Spinal cord (tissue), 10 donors: ENCODE data around the gene LIN7A. TPM values are rescaled to one million over a fixed set of nuclear protein-coding genes. Genes with fewer than 3 reads are reported as not detected.

Experiments
- DNase-seq, 6 donors: peaks; one replicate each; pipeline versions ENCODE4 v3.0.0 to v3.0.0-alpha.2; 2013 to 2015; ENCODE audit warnings: low spot score in 6 of 6, low read depth in 4 of 6
- H3K27ac ChIP-seq: one replicate; pipeline ENCODE4 v1.5.1; 2013; ENCODE audit warnings: low read depth, low read length, control low read depth
- H3K27me3 ChIP-seq: one replicate; pipeline ENCODE4 v1.6.1; 2013; ENCODE audit warnings: low read length; ENCODE audit not compliant: control insufficient read depth, insufficient read depth
- H3K36me3 ChIP-seq: one replicate; pipeline ENCODE4 v1.6.1; 2013; ENCODE audit warnings: low read length; ENCODE audit not compliant: control insufficient read depth, insufficient read depth
- H3K4me1 ChIP-seq: one replicate; pipeline ENCODE4 v1.6.1; 2013; ENCODE audit warnings: low read length; ENCODE audit not compliant: control insufficient read depth, insufficient read depth
- H3K4me3 ChIP-seq: one replicate; pipeline ENCODE4 v1.5.1; 2013; ENCODE audit warnings: low read depth, low read length, control low read depth
- H3K9me3 ChIP-seq: one replicate; pipeline ENCODE4 v1.6.1; 2013; ENCODE audit warnings: low read length; ENCODE audit not compliant: control insufficient read depth, insufficient read depth
- WGBS: methylation state at CpG from one replicate; pipeline ENCODE4 v1.1.5; 2013; ENCODE audit warnings: missing lambda C conversion rate; ENCODE audit not compliant: insufficient coverage; 5-methylcytosine and 5-hydroxymethylcytosine counted together
- polyA plus RNA-seq, 2 donors: library from polyadenylated mRNA; unstranded; fragments of 120-200 nt; gene quantifications; one replicate each; pipeline ENCODE4 v1.2.1, GENCODE V29; 2013; ENCODE audit not compliant: insufficient read length in 2 of 2
- total RNA-seq, 2 donors: library from RNA; depleted of rRNA in 1 of 2; stranded (reverse); fragments of 120-200 nt in 1 of 2; fragments of >200 nt in 1 of 2; gene quantifications; one replicate each; pipeline versions ENCODE4 v1.2.3 to v1.2.4, GENCODE V29; 2013 to 2014
- donor health status: healthy.

The LIN7A gene
- total and polyA plus RNA-seq, 4 donors, result 12.0 to 41.3 (median 15.8) TPM

DNA sequence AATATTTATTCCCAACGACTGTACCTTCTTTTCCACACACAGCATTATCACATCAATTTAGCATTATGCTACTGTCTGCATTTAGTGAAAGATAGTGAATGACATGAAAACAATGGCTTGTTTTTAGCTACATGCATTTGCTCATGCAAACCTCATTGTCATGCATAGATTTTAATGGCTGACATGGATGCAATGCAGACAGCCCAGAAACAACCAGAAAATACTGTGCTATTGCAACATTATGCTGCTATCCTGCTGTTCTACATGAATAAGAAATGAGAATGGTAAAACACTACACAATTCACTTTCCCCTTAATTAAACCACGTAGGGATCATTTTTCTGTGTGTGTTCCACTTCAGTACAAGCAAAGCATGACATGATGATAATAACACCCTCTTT lies 90.8 kb downstream of the LIN7A start:
- no peak overlapping the region for H3K27ac ChIP-seq
- H3K4me1 ChIP-seq, result no peaks in the 10 kb centered on the region

DNA sequence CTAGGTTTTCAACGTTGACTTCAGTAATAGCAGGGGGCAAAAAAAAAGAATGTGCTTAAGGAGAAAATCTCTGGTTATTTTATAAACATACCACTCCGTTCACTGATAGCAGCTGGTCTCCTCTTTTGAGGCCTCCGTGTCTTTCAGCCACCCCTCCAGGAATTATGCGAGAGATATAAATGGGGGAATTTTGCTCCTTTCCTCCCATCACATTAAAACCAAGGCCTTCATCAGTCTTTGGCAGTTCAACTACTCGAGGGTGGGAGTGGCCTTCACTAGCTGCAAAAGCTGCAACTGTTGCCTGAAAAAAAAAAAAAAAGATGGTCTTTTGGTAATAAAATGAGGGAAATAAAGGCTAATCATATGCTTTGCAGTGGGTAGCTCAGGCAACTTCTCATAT lies 92.1 kb downstream of the LIN7A start:
- no peak overlapping the region for H3K4me3 ChIP-seq
- H3K4me1 ChIP-seq, result no peaks in the 10 kb centered on the region
- H3K9me3 ChIP-seq, result no peaks in the 10 kb centered on the region
- no peaks in the 10 kb centered on the region for H3K36me3 ChIP-seq
- peak in 1 of 6 donors; percentile 15 for DNase-seq
- H3K27me3 ChIP-seq, result no peaks in the 10 kb centered on the region
- no CpG with 5 or more reads among the region's 5 CpGs for WGBS
- no peak overlapping the region for H3K27ac ChIP-seq

More for the DNA sequence above, 90.8 kb downstream of the LIN7A start:
- no peaks in the 10 kb centered on the region for H3K27me3 ChIP-seq
- WGBS, result no CpG with 5 or more reads among the region's 2 CpGs
- no peak overlapping the region for H3K4me3 ChIP-seq
- H3K36me3 ChIP-seq, result no peaks in the 10 kb centered on the region
- DNase-seq, result peak in 2 of 6 donors; percentile 33 to 91
- no peaks in the 10 kb centered on the region for H3K9me3 ChIP-seq

DNA sequence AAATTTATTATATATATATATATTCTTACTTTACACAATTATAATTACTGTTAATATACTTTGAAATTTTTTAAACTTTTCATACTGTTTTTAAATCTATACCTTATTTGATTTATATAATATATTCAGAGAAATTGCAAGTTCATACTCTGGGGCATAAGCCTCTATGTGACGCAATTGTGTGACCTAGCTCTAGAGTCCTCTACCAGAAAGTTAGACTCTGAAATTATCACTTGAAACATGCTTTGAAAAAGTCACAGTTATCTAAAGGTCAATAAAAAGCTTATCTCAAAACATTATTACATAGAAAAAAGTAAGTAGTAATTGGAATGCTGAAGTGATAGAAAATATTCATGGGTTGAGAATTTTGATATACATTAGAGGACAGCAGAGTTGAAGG lies 93.8 kb downstream of the LIN7A start:
- H3K4me1 ChIP-seq, result no peaks in the 10 kb centered on the region
- no CpG with 5 or more reads among the region's 1 CpG for WGBS
- DNase-seq, result no peak
- H3K27ac ChIP-seq, result no peak overlapping the region
- no peaks in the 10 kb centered on the region for H3K36me3 ChIP-seq
- H3K9me3 ChIP-seq, result no peaks in the 10 kb centered on the region
- H3K4me3 ChIP-seq, result no peak overlapping the region
- H3K27me3 ChIP-seq, result no peaks in the 10 kb centered on the region

DNA sequence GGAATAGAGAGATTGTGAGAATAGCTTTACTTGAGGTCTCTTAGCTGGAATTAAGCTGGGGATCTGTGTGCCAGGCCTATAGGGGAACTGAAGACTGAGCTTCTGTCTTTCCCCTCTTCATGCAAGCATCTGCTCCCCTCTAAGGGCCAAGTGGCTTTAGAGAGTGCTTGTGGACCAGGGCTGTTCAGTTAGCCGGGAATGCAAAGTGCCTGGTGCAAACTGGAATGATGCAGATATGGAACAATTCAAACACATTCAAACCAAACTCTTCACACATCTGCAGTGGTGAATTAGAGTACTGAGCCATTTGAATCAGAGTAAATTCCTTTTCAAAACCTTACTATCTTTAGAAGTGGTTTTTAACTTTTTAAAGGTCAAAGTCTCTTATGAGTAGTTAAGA lies 99.0 kb downstream of the LIN7A start:
- Histone ChIP-seq H3K4me3 (no peak overlapping the region), H3K36me3 (no peaks in the 10 kb centered on the region), H3K27ac (no peak overlapping the region), H3K9me3 (no peaks in the 10 kb centered on the region), H3K4me1 (no peaks in the 10 kb centered on the region), H3K27me3 (no peaks in the 10 kb centered on the region)
- peak in 1 of 6 donors; percentile 50 for DNase-seq
- WGBS, result no CpG with 5 or more reads among the region's 1 CpG

DNA sequence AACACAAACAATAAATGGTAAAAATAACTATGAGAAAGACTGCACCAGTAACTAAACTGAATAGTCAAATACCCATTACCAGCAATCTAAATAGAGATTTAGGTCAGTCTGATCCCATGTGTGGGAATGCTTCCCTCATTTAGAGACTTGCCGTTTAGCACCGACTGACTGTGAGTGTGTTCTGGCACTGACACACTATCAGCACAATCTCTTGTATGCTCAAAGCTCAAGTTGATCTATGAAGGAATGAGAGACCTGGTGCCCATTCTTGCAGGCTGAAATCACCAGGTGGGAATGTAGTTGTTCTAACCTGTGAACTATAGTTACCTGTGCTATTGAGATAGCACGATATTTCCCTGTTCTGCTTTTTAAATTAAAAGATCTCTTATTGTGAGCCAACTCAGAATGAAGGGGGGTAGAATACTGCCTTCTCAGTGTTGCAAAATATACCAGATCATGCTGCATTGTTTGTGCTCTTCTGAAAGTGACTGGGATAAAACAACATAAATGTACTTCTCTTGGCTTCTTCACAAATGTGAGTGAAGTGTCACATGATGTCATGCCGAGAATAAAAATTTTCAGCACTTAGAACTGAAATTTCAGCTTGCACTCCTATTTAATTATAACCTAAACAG lies 99.6 kb downstream of the LIN7A start:
- H3K4me1 ChIP-seq, result no peaks in the 10 kb centered on the region
- H3K4me3 ChIP-seq, result no peak overlapping the region
- no peaks in the 10 kb centered on the region for H3K27me3 ChIP-seq
- no peaks in the 10 kb centered on the region for H3K9me3 ChIP-seq
- peak in 1 of 6 donors; percentile 23 for DNase-seq
- no CpG with 5 or more reads among the region's 4 CpGs for WGBS
- no peaks in the 10 kb centered on the region for H3K36me3 ChIP-seq
- H3K27ac ChIP-seq, result no peak overlapping the region

DNA sequence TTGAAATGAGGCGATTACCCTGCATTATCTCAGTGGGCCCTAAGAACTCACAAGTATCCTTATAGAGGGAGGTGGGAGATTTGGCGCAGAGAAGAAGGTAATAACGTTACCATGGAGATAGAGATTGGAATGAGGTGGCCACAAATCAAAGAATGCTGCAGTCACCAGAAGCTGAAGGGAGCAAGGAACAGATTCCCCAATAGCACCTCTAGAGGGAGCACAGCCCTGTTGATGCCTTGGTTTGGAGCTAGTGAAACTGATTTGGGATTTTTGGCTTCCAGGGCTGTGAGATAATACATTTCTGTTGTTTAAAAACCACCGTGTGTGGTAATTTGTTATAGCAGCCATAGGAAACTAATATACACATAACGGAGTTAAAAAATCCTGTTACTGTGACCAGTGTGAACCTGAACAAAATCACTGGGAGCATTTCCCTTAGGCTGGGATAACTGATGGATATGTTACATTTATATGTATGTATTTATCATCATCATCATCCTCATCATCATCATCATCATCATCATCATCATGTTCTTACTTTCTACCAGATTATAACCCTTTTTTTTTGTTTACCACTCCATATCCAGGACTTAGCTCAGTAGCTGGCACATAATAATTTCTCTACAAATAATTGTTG lies 100.3 kb downstream of the LIN7A start:
- Histone ChIP-seq H3K27me3 (no peaks in the 10 kb centered on the region), H3K27ac (no peak overlapping the region), H3K9me3 (no peaks in the 10 kb centered on the region), H3K36me3 (no peaks in the 10 kb centered on the region), H3K4me1 (no peaks in the 10 kb centered on the region), H3K4me3 (no peak overlapping the region)
- peak in 3 of 6 donors; percentile 33 to 86 (median 76) for DNase-seq
- WGBS, result no CpG with 5 or more reads among the region's 5 CpGs

DNA sequence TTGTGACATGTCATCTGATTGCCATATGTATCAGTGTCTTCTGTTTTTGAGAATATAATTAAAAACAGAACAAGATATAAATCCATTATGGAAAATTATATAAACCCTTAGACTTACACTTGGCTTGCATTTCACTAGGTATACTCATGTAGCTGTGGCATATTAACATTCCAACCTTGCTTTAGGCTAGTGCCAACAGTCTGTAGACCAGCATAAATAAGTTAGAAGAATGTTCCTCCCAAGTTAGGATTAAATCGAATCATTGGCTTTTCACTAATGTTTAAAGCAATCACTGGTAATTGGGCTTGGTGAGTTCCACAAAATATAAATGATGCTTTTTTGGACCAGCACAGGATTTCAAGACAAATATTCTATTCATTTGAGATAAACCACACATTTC lies 103.0 kb downstream of the LIN7A start:
- DNase-seq, result no peak
- Histone ChIP-seq H3K9me3 (no peaks in the 10 kb centered on the region), H3K4me3 (no peak overlapping the region), H3K4me1 (no peaks in the 10 kb centered on the region), H3K36me3 (no peaks in the 10 kb centered on the region), H3K27me3 (no peaks in the 10 kb centered on the region), H3K27ac (no peak overlapping the region)
- WGBS, result no CpG with 5 or more reads among the region's 1 CpG

DNA sequence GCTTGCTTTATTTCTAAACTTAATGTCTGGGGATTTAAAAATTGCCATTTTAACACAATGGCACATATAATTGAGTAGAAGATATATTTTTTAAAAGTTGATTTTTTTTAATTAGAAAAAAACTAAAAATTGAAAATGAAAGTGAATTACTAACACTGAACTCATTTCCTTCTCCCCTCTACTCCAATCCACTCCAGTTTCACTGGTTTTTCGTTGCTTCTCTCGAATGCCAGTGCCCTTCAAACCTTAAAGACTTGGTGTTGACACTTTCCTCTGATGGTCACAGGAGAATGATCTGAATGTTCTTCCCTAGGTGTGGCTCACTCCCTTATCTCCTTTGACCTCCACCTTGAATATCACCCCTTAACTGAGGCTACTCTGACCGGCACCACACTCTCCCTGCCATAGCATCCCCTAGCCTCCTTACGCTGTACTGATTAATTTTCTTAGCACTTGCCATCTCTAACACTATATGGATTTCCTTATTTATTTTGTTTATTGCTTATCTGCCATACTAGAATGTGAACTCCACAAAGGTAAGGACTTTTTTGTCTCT lies 107.1 kb downstream of the LIN7A start:
- Histone ChIP-seq H3K36me3 (no peaks in the 10 kb centered on the region), H3K4me3 (no peak overlapping the region)

DNA sequence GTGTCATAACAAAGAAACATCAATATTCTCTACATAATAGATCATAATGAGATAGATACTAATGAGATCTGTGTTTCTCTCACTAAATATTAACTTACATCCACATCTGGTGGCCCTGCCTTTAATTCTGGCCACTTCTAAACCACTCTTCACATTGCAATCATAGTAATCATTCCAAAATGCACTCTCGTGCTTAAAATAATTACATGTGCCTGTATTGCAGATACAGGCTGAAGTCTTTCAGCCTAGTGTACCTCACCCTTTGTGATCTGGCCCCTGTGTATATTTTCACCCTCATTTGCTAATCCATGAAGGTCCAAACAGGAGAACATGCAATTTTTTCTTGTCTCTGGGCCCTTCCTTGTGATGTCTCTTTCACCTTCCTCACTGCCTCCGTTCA lies 108.0 kb downstream of the LIN7A start:
- DNase-seq, result no peak
- H3K4me3 ChIP-seq, result no peak overlapping the region
- 86% methylated on average over 1 of the region's 2 CpGs for WGBS

More for the DNA sequence above, 107.1 kb downstream of the LIN7A start:
- H3K27me3 ChIP-seq, result no peaks in the 10 kb centered on the region
- H3K9me3 ChIP-seq, result no peaks in the 10 kb centered on the region
- no peak for DNase-seq
- no peaks in the 10 kb centered on the region for H3K4me1 ChIP-seq
- H3K27ac ChIP-seq, result no peak overlapping the region
- 94% methylated on average over 4 of the region's 4 CpGs for WGBS

DNA sequence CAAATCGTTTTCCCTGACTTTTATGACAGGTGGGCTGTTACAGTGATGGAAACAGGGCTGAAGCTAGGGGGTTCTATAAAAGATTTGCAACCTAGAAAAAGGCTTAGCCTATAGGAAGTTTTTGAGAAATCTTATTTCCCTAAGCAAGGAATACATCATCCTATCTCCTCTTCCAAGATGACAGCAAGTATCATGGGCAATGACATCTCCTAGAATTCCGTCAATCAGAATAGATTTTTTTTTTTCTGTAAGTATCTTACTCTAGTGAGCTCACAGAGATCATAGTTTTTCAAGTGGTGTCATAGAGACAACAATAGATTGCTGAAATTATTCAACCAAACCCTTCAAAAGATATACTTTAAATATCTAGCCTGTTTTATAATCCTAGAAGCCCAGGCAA lies 112.2 kb downstream of the LIN7A start:
- H3K4me1 ChIP-seq, result no peaks in the 10 kb centered on the region
- peaks cover 5% of the 10 kb centered on the region for H3K36me3 ChIP-seq
- peaks cover 1% of the 10 kb centered on the region for H3K9me3 ChIP-seq
- H3K27me3 ChIP-seq, result no peaks in the 10 kb centered on the region
- WGBS, result no CpG with 5 or more reads among the region's 2 CpGs
- H3K4me3 ChIP-seq, result no peak overlapping the region
- no peak overlapping the region for H3K27ac ChIP-seq
- no peak for DNase-seq

More for the DNA sequence above, 108.0 kb downstream of the LIN7A start:
- H3K27me3 ChIP-seq, result no peaks in the 10 kb centered on the region
- H3K27ac ChIP-seq, result no peak overlapping the region
- H3K4me1 ChIP-seq, result no peaks in the 10 kb centered on the region
- no peaks in the 10 kb centered on the region for H3K9me3 ChIP-seq
- no peaks in the 10 kb centered on the region for H3K36me3 ChIP-seq
